ENCODE results near the gene TSPAN7. TPM values are rescaled to one million over a fixed set of nuclear protein-coding genes. Genes with fewer than 3 reads are reported as not detected.

TSPAN7 gene
- total and polyA plus RNA-seq, 7 experiments from 2014 or later, result 0.27 to 1.3 (median 0.48) TPM; not detected in 2

DNA sequence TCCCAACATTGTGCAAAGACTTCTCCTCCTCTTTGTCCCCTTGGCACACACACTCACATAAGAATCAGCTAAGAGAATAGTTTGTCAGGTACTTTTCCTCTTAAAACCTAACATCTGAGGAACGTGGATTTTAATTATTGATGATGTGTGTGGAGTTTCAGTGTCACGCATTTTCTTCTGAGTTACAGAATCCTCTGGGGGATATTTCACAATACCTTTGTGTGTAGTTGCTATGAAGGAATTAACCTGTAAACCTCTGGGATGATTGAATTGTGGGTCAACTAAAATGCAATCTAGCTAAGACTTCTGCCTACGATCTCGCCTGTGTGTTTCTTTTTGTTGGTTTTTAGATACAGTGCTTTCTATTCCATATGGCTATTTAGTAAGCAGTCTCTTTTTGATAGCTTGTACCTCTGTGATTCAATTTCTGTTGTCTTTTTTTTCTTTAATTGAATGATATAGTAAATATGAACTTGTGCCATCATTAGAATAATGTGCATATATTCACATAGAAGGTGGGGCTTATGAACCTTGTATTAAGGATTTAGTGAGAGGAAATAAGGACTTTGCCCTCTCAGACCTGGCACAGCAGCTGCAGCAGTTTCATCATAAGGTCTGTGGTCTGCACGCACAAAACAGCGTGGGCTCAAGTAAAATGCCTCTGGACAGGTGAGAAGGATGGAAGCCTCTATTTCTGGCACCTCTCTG lies 99.2 kb downstream of the TSPAN7 start:
- intact Hi-C loops (cut with micrococcal nuclease), result loop anchor here (10.0 kb wide), 3 partner anchors 94 to 494 kb away; no protein-coding TSS in a partner anchor
- H3K9me3 Mint-ChIP-seq, result no peaks in the 10 kb centered on the region

DNA sequence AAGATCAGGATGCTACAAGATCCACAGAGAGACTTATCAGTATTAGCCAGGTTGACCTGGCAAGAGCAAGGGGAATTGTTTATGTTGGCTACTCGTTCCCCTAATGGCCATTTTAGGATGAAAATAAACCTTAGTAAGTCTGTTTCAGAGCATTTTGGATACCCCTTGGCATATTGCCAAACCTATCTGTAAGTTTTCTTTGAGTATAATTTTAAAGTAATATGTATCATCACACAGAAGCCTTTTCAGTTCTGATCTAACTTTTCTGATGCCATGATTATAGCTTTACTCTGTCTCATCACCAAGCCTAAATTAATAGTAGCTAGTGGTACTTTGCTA lies 99.7 kb downstream of the TSPAN7 start:
- no peak overlapping the region for H3K4me3 Mint-ChIP-seq
- DNase-seq (no peak), ATAC-seq (no peak)
- intact Hi-C loops (cut with micrococcal nuclease), result loop anchor here (10.0 kb wide), 3 partner anchors 94 to 494 kb away; no protein-coding TSS in a partner anchor
- POLR2A ChIA-PET, result no interaction called here
- no peak overlapping the region for H3K27ac Mint-ChIP-seq
- H3K4me3 ChIP-seq (ENCODE audit: low read length), result no peak overlapping the region
- no peaks in the 10 kb centered on the region for H3K36me3 Mint-ChIP-seq
- no peaks in the 10 kb centered on the region for H3K9me3 ChIP-seq (ENCODE audit: control insufficient read depth in 2 of 3, low read length in 3 of 3)
- no peaks in the 10 kb centered on the region for H3K36me3 ChIP-seq (ENCODE audit: control insufficient read depth in 2 of 3, insufficient read depth in 3 of 3, low read length in 3 of 3)
- no peaks in the 10 kb centered on the region for H3K27me3 ChIP-seq (ENCODE audit: control insufficient read depth in 2 of 2, insufficient read depth in 2 of 2, low read length in 2 of 2)
- no peak overlapping the region for H3K27ac ChIP-seq (ENCODE audit: low read depth, low read length)
- no peaks in the 10 kb centered on the region for H3K4me1 ChIP-seq (ENCODE audit: control insufficient read depth in 2 of 2, insufficient read depth in 2 of 2, low read length in 2 of 2)
- no peaks in the 10 kb centered on the region for H3K27me3 Mint-ChIP-seq
- H3K9me3 Mint-ChIP-seq, result no peaks in the 10 kb centered on the region
- CTCF ChIA-PET, result no interaction called here
- peaks cover 0 to 2% (median 0%) of the 10 kb centered on the region in 7 donors for H3K4me1 Mint-ChIP-seq

More for the DNA sequence above, 99.2 kb downstream of the TSPAN7 start:
- no peaks in the 10 kb centered on the region for H3K27me3 ChIP-seq (ENCODE audit: control insufficient read depth in 2 of 2, insufficient read depth in 2 of 2, low read length in 2 of 2)
- Mint-ChIP-seq H3K4me3 (no peak overlapping the region), H3K36me3 (no peaks in the 10 kb centered on the region), H3K27ac (no peak overlapping the region), H3K4me1 (peaks cover 0 to 2% (median 0%) of the 10 kb centered on the region in 7 donors), H3K27me3 (no peaks in the 10 kb centered on the region)
- CTCF ChIA-PET, result interaction anchor here (0.6 kb wide), 1 partner anchor 197 kb away, joined by 3 read pairs; no protein-coding TSS in a partner anchor
- no peaks in the 10 kb centered on the region for H3K36me3 ChIP-seq (ENCODE audit: control insufficient read depth in 2 of 3, insufficient read depth in 3 of 3, low read length in 3 of 3)
- no peak overlapping the region for H3K4me3 ChIP-seq (ENCODE audit: low read length)
- ATAC-seq (no peak), DNase-seq (no peak)
- POLR2A ChIA-PET, result no interaction called here
- no peaks in the 10 kb centered on the region for H3K4me1 ChIP-seq (ENCODE audit: control insufficient read depth in 2 of 2, insufficient read depth in 2 of 2, low read length in 2 of 2)
- no peaks in the 10 kb centered on the region for H3K9me3 ChIP-seq (ENCODE audit: control insufficient read depth in 2 of 3, low read length in 3 of 3)
- H3K27ac ChIP-seq (ENCODE audit: low read depth, low read length), result no peak overlapping the region

DNA sequence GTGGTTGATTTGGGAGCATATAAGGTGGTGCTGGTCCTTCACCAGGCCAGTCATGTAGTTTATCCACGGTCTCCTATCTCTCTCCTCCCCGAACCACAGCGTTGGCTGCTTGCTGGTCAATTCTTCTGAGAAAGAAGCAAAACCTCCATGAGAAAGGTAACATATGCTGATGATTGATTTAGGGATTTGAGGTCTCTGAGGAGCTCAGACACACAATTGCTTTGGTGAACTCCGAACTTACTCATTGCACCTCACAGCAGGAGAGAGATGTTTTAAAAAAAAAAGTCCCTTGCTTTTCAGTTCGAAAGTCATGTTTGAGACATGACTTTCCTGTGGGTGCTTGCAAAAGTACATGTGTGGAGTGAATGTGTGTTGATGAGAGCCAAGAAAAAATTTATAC lies 100.2 kb downstream of the TSPAN7 start:
- Mint-ChIP-seq H3K9me3 (no peaks in the 10 kb centered on the region), H3K4me1 (peaks cover 0 to 2% (median 0%) of the 10 kb centered on the region in 7 donors), H3K27me3 (no peaks in the 10 kb centered on the region), H3K36me3 (no peaks in the 10 kb centered on the region), H3K27ac (no peak overlapping the region), H3K4me3 (no peak overlapping the region)
- intact Hi-C loops (cut with micrococcal nuclease), result loop anchor here (10.0 kb wide), 3 partner anchors 93 to 493 kb away; no protein-coding TSS in a partner anchor
- ChIA-PET POLR2A (no interaction called here), CTCF (no interaction called here)
- DNase-seq (no peak), ATAC-seq (no peak)
- H3K4me1 ChIP-seq (ENCODE audit: control insufficient read depth in 2 of 2, insufficient read depth in 2 of 2, low read length in 2 of 2), result no peaks in the 10 kb centered on the region
- no peaks in the 10 kb centered on the region for H3K36me3 ChIP-seq (ENCODE audit: control insufficient read depth in 2 of 3, insufficient read depth in 3 of 3, low read length in 3 of 3)
- no peak overlapping the region for H3K4me3 ChIP-seq (ENCODE audit: low read length)
- no peaks in the 10 kb centered on the region for H3K27me3 ChIP-seq (ENCODE audit: control insufficient read depth in 2 of 2, insufficient read depth in 2 of 2, low read length in 2 of 2)
- H3K27ac ChIP-seq (ENCODE audit: low read depth, low read length), result no peak overlapping the region
- no peaks in the 10 kb centered on the region for H3K9me3 ChIP-seq (ENCODE audit: control insufficient read depth in 2 of 3, low read length in 3 of 3)

DNA sequence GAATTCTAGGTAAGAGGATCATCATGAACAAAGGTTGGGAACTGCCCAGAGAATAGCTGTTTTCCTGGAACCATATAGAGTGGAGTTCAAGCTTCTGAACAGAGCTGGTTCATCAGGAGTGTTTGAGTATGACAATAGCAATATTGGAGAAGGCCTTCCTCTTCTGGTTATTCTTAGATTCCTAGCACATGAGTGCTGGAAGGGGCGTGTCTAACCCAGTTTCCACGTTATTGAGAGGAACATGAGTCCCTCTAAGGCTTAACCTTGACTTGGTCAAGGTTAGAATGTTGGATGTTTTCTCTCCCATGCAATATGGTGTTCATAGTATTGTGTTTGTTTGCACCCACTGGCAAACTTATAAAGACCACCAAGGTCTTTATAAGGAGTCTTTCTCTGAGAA lies 101.3 kb downstream of the TSPAN7 start:
- H3K4me3 ChIP-seq (ENCODE audit: low read length), result no peak overlapping the region
- H3K36me3 ChIP-seq (ENCODE audit: control insufficient read depth in 2 of 3, insufficient read depth in 3 of 3, low read length in 3 of 3), result no peaks in the 10 kb centered on the region
- Mint-ChIP-seq H3K4me1 (peaks cover 0 to 2% (median 0%) of the 10 kb centered on the region in 7 donors), H3K36me3 (no peaks in the 10 kb centered on the region), H3K4me3 (no peak overlapping the region), H3K27me3 (no peaks in the 10 kb centered on the region), H3K27ac (no peak overlapping the region), H3K9me3 (no peaks in the 10 kb centered on the region)
- ChIA-PET CTCF (no interaction called here), POLR2A (no interaction called here)
- H3K27me3 ChIP-seq (ENCODE audit: control insufficient read depth in 2 of 2, insufficient read depth in 2 of 2, low read length in 2 of 2), result no peaks in the 10 kb centered on the region
- intact Hi-C loops (cut with micrococcal nuclease), result loop anchor here (10.0 kb wide), 3 partner anchors 92 to 492 kb away; no protein-coding TSS in a partner anchor
- ATAC-seq (no peak), DNase-seq (no peak)
- no peaks in the 10 kb centered on the region for H3K4me1 ChIP-seq (ENCODE audit: control insufficient read depth in 2 of 2, insufficient read depth in 2 of 2, low read length in 2 of 2)
- no peak overlapping the region for H3K27ac ChIP-seq (ENCODE audit: low read depth, low read length)
- no peaks in the 10 kb centered on the region for H3K9me3 ChIP-seq (ENCODE audit: control insufficient read depth in 2 of 3, low read length in 3 of 3)

DNA sequence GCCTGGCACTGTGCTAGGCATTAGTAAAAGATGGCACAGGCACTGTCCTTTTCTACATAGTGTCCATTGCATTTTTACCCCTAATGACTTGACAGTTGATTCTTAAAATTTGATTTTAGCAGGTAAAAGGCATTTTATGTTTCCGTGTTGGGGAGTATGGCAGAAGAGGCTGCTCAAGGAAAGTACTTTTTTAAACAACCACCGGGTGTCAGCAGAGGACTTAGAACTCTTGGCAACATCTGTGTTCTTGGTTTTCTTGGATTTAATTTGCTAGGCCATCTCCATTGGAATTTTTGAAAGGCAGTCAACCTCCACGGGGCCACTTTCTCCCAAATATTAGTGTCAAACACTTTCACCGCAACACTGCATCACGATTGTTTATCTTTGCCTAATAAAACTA lies 102.9 kb downstream of the TSPAN7 start:
- peak in 1 of 9 donors; percentile 1 for DNase-seq
- H3K27ac Mint-ChIP-seq, result no peak overlapping the region
- H3K36me3 Mint-ChIP-seq, result no peaks in the 10 kb centered on the region
- ChIA-PET CTCF (no interaction called here), POLR2A (no interaction called here)
- no peaks in the 10 kb centered on the region for H3K4me1 ChIP-seq (ENCODE audit: control insufficient read depth in 2 of 2, insufficient read depth in 2 of 2, low read length in 2 of 2)
- H3K27ac ChIP-seq (ENCODE audit: low read depth, low read length), result no peak overlapping the region
- ATAC-seq, result no peak
- peaks cover 0 to under 1% (median under 1%) of the 10 kb centered on the region in 7 donors for H3K4me1 Mint-ChIP-seq
- no peaks in the 10 kb centered on the region for H3K9me3 ChIP-seq (ENCODE audit: control insufficient read depth in 2 of 3, low read length in 3 of 3)
- no peaks in the 10 kb centered on the region for H3K36me3 ChIP-seq (ENCODE audit: control insufficient read depth in 2 of 3, insufficient read depth in 3 of 3, low read length in 3 of 3)
- H3K4me3 ChIP-seq (ENCODE audit: low read length), result no peak overlapping the region
- H3K9me3 Mint-ChIP-seq, result no peaks in the 10 kb centered on the region
- H3K27me3 Mint-ChIP-seq, result no peaks in the 10 kb centered on the region
- no peak overlapping the region for H3K4me3 Mint-ChIP-seq
- intact Hi-C loops (cut with micrococcal nuclease), result loop anchor here (2.0 to 10.0 kb wide), 4 partner anchors 91 to 579 kb away; no protein-coding TSS in a partner anchor
- H3K27me3 ChIP-seq (ENCODE audit: control insufficient read depth in 2 of 2, insufficient read depth in 2 of 2, low read length in 2 of 2), result no peaks in the 10 kb centered on the region

DNA sequence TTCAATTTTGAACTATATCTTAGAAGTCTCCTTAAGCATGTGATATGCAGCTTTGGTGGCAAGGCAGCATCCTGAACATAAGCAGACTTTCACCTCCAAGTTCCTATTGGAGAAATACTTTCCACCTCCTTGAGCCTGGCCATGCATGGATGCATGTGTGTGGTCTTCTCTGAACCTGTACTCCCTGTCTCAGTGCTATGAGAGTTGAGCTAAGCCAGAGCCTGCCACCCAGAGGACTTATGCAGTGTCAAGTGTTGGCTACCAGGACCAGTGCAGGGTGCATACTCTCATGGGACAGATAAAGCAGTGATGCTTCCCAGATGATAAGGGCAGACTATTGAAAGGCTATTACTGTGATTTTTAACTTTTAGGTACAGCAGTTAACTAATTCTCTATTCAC lies 105.6 kb downstream of the TSPAN7 start:
- POLR2A ChIA-PET, result no interaction called here
- Mint-ChIP-seq H3K4me3 (no peak overlapping the region), H3K4me1 (peaks cover 0 to 7% (median 6%) of the 10 kb centered on the region in 7 donors), H3K27me3 (no peaks in the 10 kb centered on the region), H3K9me3 (no peaks in the 10 kb centered on the region), H3K27ac (no peak overlapping the region), H3K36me3 (no peaks in the 10 kb centered on the region)
- Histone ChIP-seq H3K9me3 (ENCODE audit: control insufficient read depth in 2 of 3, low read length in 3 of 3) (no peaks in the 10 kb centered on the region), H3K4me1 (ENCODE audit: control insufficient read depth in 2 of 2, insufficient read depth in 2 of 2, low read length in 2 of 2) (no peaks in the 10 kb centered on the region), H3K27ac (ENCODE audit: low read depth, low read length) (no peak overlapping the region), H3K36me3 (ENCODE audit: control insufficient read depth in 2 of 3, insufficient read depth in 3 of 3, low read length in 3 of 3) (no peaks in the 10 kb centered on the region), H3K4me3 (ENCODE audit: low read length) (no peak overlapping the region), H3K27me3 (ENCODE audit: control insufficient read depth in 2 of 2, insufficient read depth in 2 of 2, low read length in 2 of 2) (no peaks in the 10 kb centered on the region)
- intact Hi-C loops (cut with micrococcal nuclease), result loop anchor here (10.0 kb wide), 3 partner anchors 88 to 488 kb away; no protein-coding TSS in a partner anchor
- DNase-seq (no peak), ATAC-seq (no peak)
- CTCF ChIA-PET, result no interaction called here

DNA sequence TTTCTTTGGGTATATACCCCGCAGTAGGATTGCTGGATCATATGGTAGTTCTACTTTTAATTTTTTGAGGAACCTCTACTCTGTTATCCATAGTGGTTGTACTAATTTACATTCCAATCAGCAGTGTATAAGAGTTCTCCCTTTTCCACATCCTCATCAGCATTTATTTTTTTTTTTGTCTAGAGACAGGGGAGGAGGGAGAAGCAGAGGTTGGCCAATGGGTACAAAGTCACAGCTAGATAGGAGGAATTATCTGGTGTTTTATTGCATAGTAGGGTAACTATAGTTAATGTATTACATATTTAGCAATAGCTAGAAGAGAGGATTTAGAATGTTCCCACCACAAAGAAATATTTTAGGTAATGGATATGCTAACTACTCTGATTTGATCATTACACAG lies 107.4 kb downstream of the TSPAN7 start:
- H3K27me3 Mint-ChIP-seq, result no peaks in the 10 kb centered on the region
- H3K27ac ChIP-seq (ENCODE audit: low read depth, low read length), result no peak overlapping the region
- ChIA-PET POLR2A (no interaction called here), CTCF (no interaction called here)
- peaks cover 0 to 7% (median 6%) of the 10 kb centered on the region in 7 donors for H3K4me1 Mint-ChIP-seq
- no peaks in the 10 kb centered on the region for H3K36me3 ChIP-seq (ENCODE audit: control insufficient read depth in 2 of 3, insufficient read depth in 3 of 3, low read length in 3 of 3)
- H3K27ac Mint-ChIP-seq, result peak overlapping the region in 1 of 9 donors; percentile 57
- no peaks in the 10 kb centered on the region for H3K36me3 Mint-ChIP-seq
- intact Hi-C loops (cut with micrococcal nuclease), result loop anchor here (10.0 kb wide), 3 partner anchors 86 to 486 kb away; no protein-coding TSS in a partner anchor
- H3K4me1 ChIP-seq (ENCODE audit: control insufficient read depth in 2 of 2, insufficient read depth in 2 of 2, low read length in 2 of 2), result no peaks in the 10 kb centered on the region
- DNase-seq (no peak), ATAC-seq (no peak)
- H3K27me3 ChIP-seq (ENCODE audit: control insufficient read depth in 2 of 2, insufficient read depth in 2 of 2, low read length in 2 of 2), result no peaks in the 10 kb centered on the region
- no peak overlapping the region for H3K4me3 Mint-ChIP-seq
- no peaks in the 10 kb centered on the region for H3K9me3 ChIP-seq (ENCODE audit: control insufficient read depth in 2 of 3, low read length in 3 of 3)
- H3K9me3 Mint-ChIP-seq, result no peaks in the 10 kb centered on the region
- H3K4me3 ChIP-seq (ENCODE audit: low read length), result no peak overlapping the region

Measured in naive thymus-derived CD4-positive, alpha-beta T cell (primary cell).